DND-41 (cell line): Measurements from ENCODE around the gene SYCE3.
"Not testable (repeated sequence)": the region's sequence is repeated elsewhere in the genome, so short reads cannot be mapped to it uniquely, and the experiment has no call there.

Experiments used
- ATAC-seq: fragments of 200-7000 bp; cut with Tn5 transposase; 3 replicates; pipeline ENCODE4 v1.9.1; 2021; ENCODE audit warnings: low read depth; ENCODE audit not compliant: insufficient read depth
- DNase-seq: peaks from one replicate; pipeline ENCODE4 v3.0.0-alpha.2; 2020
- H2AFZ ChIP-seq: 2 replicates; pipeline ENCODE4 v1.6.0; 2012; ENCODE audit warnings: low read depth, low read length
- H3K27ac ChIP-seq: 2 replicates; pipeline ENCODE4 v1.5.1; 2012; ENCODE audit warnings: low read length, inconsistent platforms
- H3K27me3 ChIP-seq: fragments of 200-600 bp; sonication (generic); 2 replicates; pipeline ENCODE4 v1.6.0; 2012; ENCODE audit warnings: low read length, mild to moderate bottlenecking, inconsistent platforms; ENCODE audit not compliant: insufficient read depth, poor library complexity
- H3K36me3 ChIP-seq: 2 replicates; pipeline ENCODE4 v1.5.1; 2012; ENCODE audit warnings: low read length, inconsistent platforms; ENCODE audit not compliant: insufficient read depth
- H3K4me1 ChIP-seq: 2 replicates; pipeline ENCODE4 v1.5.1; 2012; ENCODE audit warnings: mild to moderate bottlenecking, low read length; ENCODE audit not compliant: insufficient read depth
- H3K4me2 ChIP-seq: 2 replicates; pipeline ENCODE4 v1.6.0; 2012; ENCODE audit warnings: mild to moderate bottlenecking, moderate library complexity, low read length, inconsistent platforms; ENCODE audit not compliant: insufficient read depth
- H3K4me3 ChIP-seq, 2 experiments: fragments of 200-600 bp in 1 of 2; shearing (Covaris generic) in 1 of 2; 2 replicates each; pipeline ENCODE4 v1.5.1; 2012 to 2016; ENCODE audit warnings: inconsistent platforms in 2 of 2, low read length in 2 of 2, mild to moderate bottlenecking in 2 of 2, low read depth in 1 of 2, moderate library complexity in 1 of 2
- H3K79me2 ChIP-seq: 2 replicates; pipeline ENCODE4 v1.6.0; 2012; ENCODE audit warnings: low read length, inconsistent platforms; ENCODE audit not compliant: insufficient read depth
- H3K9ac ChIP-seq: 2 replicates; pipeline ENCODE4 v1.6.0; 2012; ENCODE audit warnings: low read depth, mild to moderate bottlenecking, inconsistent platforms, low read length, moderate library complexity
- H3K9me3 ChIP-seq: 2 replicates; pipeline ENCODE4 v1.5.1; 2012; ENCODE audit warnings: low read length, moderate library complexity, mild to moderate bottlenecking, inconsistent platforms; ENCODE audit not compliant: insufficient read depth, severe bottlenecking
- H4K20me1 ChIP-seq: 2 replicates; pipeline ENCODE4 v1.6.0; 2012; ENCODE audit warnings: low read length; ENCODE audit not compliant: insufficient read depth
- EZH2 ChIP-seq: IDR thresholded peaks from 3 replicates; pipeline ENCODE4 v1.6.1; 2012; ENCODE audit warnings: borderline replicate concordance, low read depth, mild to moderate bottlenecking, moderate library complexity, low read length, inconsistent platforms; ENCODE audit not compliant: severe bottlenecking
- TF ChIP-seq, protein P1 (sequence below): IDR thresholded peaks from 2 replicates; pipeline ENCODE4 v1.5.1; 2012; ENCODE audit warnings: borderline replicate concordance, low read length, moderate library complexity, mild to moderate bottlenecking; ENCODE audit not compliant: poor library complexity, severe bottlenecking; ENCODE audit errors: extremely low read depth

Gene SYCE3

DNA sequence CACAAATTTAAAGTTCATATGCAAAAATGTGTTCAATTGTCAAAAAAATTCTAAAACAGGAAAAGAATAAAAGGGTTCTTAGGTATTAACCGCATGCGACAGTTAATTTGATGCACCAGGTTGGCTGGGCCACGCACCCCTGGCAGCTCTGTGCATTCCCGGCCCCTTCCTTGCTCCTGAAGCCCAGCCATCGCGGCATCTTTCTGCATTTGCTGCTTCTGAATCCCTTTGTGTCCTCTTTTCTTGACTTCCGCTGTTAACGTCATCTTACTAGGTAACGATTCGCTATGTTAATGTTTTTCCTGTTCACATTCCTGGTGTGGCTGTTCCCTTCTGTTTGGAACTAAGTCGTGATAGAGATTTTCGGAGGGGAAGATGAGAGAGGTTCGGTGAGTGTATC is 25.0 kb downstream of the SYCE3 start:
- no peak overlapping the region for H3K9ac ChIP-seq
- no peak overlapping the region for H3K27ac ChIP-seq
- H2AFZ ChIP-seq = no peak overlapping the region
- TF ChIP-seq, protein P1, sequence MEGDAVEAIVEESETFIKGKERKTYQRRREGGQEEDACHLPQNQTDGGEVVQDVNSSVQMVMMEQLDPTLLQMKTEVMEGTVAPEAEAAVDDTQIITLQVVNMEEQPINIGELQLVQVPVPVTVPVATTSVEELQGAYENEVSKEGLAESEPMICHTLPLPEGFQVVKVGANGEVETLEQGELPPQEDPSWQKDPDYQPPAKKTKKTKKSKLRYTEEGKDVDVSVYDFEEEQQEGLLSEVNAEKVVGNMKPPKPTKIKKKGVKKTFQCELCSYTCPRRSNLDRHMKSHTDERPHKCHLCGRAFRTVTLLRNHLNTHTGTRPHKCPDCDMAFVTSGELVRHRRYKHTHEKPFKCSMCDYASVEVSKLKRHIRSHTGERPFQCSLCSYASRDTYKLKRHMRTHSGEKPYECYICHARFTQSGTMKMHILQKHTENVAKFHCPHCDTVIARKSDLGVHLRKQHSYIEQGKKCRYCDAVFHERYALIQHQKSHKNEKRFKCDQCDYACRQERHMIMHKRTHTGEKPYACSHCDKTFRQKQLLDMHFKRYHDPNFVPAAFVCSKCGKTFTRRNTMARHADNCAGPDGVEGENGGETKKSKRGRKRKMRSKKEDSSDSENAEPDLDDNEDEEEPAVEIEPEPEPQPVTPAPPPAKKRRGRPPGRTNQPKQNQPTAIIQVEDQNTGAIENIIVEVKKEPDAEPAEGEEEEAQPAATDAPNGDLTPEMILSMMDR = no peak
- no peak for TF ChIP-seq EZH2
- H4K20me1 ChIP-seq = no peaks in the 10 kb centered on the region
- DNase-seq (no peak), ATAC-seq (no peak)
- H3K79me2 ChIP-seq = no peaks in the 10 kb centered on the region
- no peak overlapping the region for H3K4me3 ChIP-seq
- no peaks in the 10 kb centered on the region for H3K27me3 ChIP-seq
- H3K9me3 ChIP-seq = no peaks in the 10 kb centered on the region
- H3K4me1 ChIP-seq = no peaks in the 10 kb centered on the region
- no peaks in the 10 kb centered on the region for H3K36me3 ChIP-seq
- no peak overlapping the region for H3K4me2 ChIP-seq

DNA sequence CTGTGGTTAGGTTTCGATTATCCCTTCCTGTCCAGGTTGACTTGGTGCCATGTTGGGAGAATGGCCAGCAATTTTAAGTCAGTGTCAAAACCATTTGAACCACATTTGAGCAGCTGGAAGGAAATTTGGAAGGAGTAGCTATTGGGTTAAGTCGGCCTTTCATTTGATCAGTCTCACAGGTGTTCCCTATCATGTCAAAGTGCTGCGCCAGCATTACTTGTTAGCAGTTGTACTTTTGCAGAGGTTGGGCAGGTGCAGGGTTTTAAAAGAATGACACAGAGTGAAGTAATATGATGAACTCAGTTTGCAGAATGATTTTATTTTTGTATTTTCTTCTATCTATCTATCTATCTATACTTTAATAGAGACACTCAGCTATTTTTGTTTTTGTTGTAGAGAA is 26.5 kb downstream of the SYCE3 start:
- TF ChIP-seq, protein P1 = no peak
- no peak for TF ChIP-seq EZH2
- H3K4me2 ChIP-seq = no peak overlapping the region

GRCh38 chr22:50535113-50535512 is 27.6 kb downstream of the SYCE3 start:
- no peak overlapping the region for H3K9ac ChIP-seq
- DNase-seq (no peak), ATAC-seq (no peak)
- no peaks in the 10 kb centered on the region for H3K4me1 ChIP-seq
- TF ChIP-seq, protein P1 = no peak
- no peak for TF ChIP-seq EZH2
- no peak overlapping the region for H3K27ac ChIP-seq
- H2AFZ ChIP-seq = no peak overlapping the region
- no peaks in the 10 kb centered on the region for H3K9me3 ChIP-seq
- no peak overlapping the region for H3K4me2 ChIP-seq
- peaks cover 5% of the 10 kb centered on the region; the same call in 1 of the 2 replicates for H4K20me1 ChIP-seq
- H3K4me3 ChIP-seq = no peak overlapping the region
- no peaks in the 10 kb centered on the region for H3K79me2 ChIP-seq
- no peaks in the 10 kb centered on the region for H3K36me3 ChIP-seq
- no peaks in the 10 kb centered on the region for H3K27me3 ChIP-seq

More for the DNA sequence above, 26.5 kb downstream of the SYCE3 start:
- no peaks in the 10 kb centered on the region for H3K9me3 ChIP-seq
- no peaks in the 10 kb centered on the region for H3K36me3 ChIP-seq
- H3K27ac ChIP-seq = no peak overlapping the region
- no peak overlapping the region for H3K9ac ChIP-seq
- no peak for DNase-seq
- ATAC-seq = no peak
- no peaks in the 10 kb centered on the region for H3K4me1 ChIP-seq
- no peak overlapping the region for H3K4me3 ChIP-seq
- H4K20me1 ChIP-seq = 0 out of 2 replicates have a peak, but pooled peaks cover under 1% of the 10 kb centered on the region
- H2AFZ ChIP-seq = no peak overlapping the region
- no peaks in the 10 kb centered on the region for H3K27me3 ChIP-seq
- H3K79me2 ChIP-seq = no peaks in the 10 kb centered on the region

GRCh38 chr22:50533856-50534711 is 28.6 kb downstream of the SYCE3 start:
- DNase-seq, H3K27me3 ChIP-seq, H3K4me2 ChIP-seq, H3K4me1 ChIP-seq, H3K4me3 ChIP-seq, ATAC-seq, H3K27ac ChIP-seq, H4K20me1 ChIP-seq, H3K9me3 ChIP-seq, H2AFZ ChIP-seq, H3K9ac ChIP-seq, H3K79me2 ChIP-seq, H3K36me3 ChIP-seq: not testable (repeated sequence)
